Right ventricle myocardium superior (tissue), 1 donor: ENCODE results near the gene KRTAP5-1. TPM values are rescaled to one million over a fixed set of nuclear protein-coding genes. Genes with fewer than 3 reads are reported as not detected.

ENCODE experiments used
- ATAC-seq: fragments of 200-7000 bp; cut with Tn5 transposase; one replicate; pipeline ENCODE4 v1.9.1; 2020; ENCODE audit warnings: mild to moderate bottlenecking; ENCODE audit not compliant: poor library complexity
- DNase-seq: peaks from one replicate; pipeline ENCODE4 v3.0.0-alpha.2; 2020
- intact Hi-C: fragments of 100-400 bp; cut with DNase I; formaldehyde crosslinking; loops from one replicate; pipeline ENCODE4 v1.11.2; 2022
- total RNA-seq: library from RNA; stranded (reverse); fragmentation: NEBNext Ultra II Directional; extraction: Animal tissue kit (Norgen Biotek cat#: 25700); gene quantifications from one replicate; pipeline ENCODE4 v1.2.1, GENCODE V29; 2021
- donor health status: DM: no; HTN: yes; CAD: no; lungs with severe emphysema.

The KRTAP5-1 gene
- total RNA-seq, 1 donor from 2014 or later: not detected

- peak; percentile 21 for ATAC-seq
- peak; percentile 46 for DNase-seq
- intact Hi-C loops: loop anchor here (10.0 kb wide), 1 partner anchor 231 kb away; the partner anchor contains the start of gene TOLLIP
These were observed 48.8 kb downstream of the KRTAP5-1 start for GRCh38 chr11:1536065-1536843.

- no peak for DNase-seq
- ATAC-seq: no peak
- intact Hi-C loops: loop anchor here (10.0 kb wide), 1 partner anchor 230 kb away; the partner anchor contains the start of gene TOLLIP
These were observed 50.4 kb downstream of the KRTAP5-1 start for GRCh38 chr11:1534682-1535081.

Other genes with a start within 250 kb of the KRTAP5-1 start
- gene BRSK2, start 195.3 kb downstream of the KRTAP5-1 start, total RNA-seq: 0.67 TPM
- 46.1 TPM for gene MOB2, start 98.5 kb downstream of the KRTAP5-1 start, total RNA-seq
- gene DUSP8, start 13.0 kb downstream of the KRTAP5-1 start, total RNA-seq: 7.7 TPM
- not detected for gene KRTAP5-2, start 13.0 kb upstream of the KRTAP5-1 start, total RNA-seq
- gene KRTAP5-3, start 23.2 kb upstream of the KRTAP5-1 start, total RNA-seq: not detected
- not detected for gene KRTAP5-4, start 36.9 kb upstream of the KRTAP5-1 start, total RNA-seq
- gene KRTAP5-5, start 44.5 kb upstream of the KRTAP5-1 start, total RNA-seq: not detected
- gene KRTAP5-6, start 111.9 kb upstream of the KRTAP5-1 start, total RNA-seq: not detected
- 1.1 TPM for gene IFITM10, start 165.3 kb upstream of the KRTAP5-1 start, total RNA-seq
- 986 TPM for gene CTSD, start 178.6 kb upstream of the KRTAP5-1 start, total RNA-seq
- gene SYT8, start 249.7 kb upstream of the KRTAP5-1 start, total RNA-seq: not detected